GM21390 (cell line): ENCODE results near the gene MXRA7.
A peak's percentile ranks its signal among the peaks of the same experiment; 100 is the strongest.
"Not testable (repeated sequence)": the region's sequence is repeated elsewhere in the genome, so short reads cannot be mapped to it uniquely, and the experiment has no call there.

Experiments
- ATAC-seq: cut with Tn5 transposase; IDR thresholded peaks from one replicate; pipeline ENCODE4 v1.9.1; 2021; ENCODE audit not compliant: unreplicated experiment

Gene MXRA7, protein sequence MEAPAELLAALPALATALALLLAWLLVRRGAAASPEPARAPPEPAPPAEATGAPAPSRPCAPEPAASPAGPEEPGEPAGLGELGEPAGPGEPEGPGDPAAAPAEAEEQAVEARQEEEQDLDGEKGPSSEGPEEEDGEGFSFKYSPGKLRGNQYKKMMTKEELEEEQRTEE

DNA sequence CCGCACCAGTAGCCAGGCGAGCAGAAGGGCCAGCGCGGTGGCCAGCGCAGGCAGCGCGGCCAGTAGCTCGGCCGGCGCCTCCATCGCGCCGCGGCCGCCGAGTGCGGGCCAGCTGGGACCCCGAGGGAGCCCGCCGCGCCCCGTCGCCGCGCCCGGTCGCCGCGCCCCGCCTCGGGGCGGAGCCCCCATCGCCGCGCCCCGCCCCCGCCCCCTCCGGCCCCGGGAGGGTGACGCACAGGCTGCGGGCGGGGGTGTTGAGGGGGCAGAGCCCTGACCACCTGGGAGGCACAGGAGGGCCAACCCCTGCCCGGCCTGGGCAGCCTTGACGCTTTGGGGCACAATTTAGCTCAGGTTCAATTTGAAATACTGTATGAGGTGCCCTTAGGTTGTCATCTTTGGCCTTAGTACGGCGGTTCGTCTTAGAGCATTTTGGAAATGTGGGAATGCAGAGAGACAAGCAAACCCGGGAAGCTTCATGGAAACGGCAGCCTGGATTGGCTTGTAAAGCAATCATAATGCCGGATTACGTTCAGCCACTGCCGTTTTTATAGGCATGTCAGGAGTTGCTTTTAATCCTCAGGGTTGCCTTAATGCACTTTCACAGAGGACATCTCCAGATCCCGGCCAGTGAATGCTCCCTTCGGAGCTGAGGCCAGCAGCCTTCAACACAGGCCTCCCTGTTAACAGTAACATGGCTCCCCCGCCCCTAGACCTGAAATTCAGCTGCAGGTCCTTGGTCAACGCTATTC, at the start of gene MXRA7:
MXRA7 (minus strand) TSS at position 103 of the 749 bp plus-strand sequence; CDS start at position 84, 19 bp downstream.
- no peak for ATAC-seq

DNA sequence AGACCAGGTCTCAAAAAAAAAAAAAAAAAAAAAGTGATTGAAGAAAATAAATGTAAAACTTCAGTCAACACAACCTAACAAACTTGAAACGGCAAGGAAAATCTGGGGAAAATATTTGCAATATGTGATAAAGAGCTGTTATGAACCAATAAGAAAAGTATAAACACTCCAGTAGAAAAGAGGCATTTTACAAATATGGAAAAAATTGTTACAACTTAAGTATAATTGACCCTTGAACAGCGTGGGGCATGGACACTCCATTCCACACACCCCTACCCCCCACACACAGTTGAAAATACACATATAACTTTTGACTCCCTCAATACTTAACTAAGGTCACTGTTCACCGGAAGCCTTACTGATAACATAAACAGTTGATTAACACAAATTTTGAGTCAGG, 47.8 kb upstream of the MXRA7 start:
- ATAC-seq = no peak

DNA sequence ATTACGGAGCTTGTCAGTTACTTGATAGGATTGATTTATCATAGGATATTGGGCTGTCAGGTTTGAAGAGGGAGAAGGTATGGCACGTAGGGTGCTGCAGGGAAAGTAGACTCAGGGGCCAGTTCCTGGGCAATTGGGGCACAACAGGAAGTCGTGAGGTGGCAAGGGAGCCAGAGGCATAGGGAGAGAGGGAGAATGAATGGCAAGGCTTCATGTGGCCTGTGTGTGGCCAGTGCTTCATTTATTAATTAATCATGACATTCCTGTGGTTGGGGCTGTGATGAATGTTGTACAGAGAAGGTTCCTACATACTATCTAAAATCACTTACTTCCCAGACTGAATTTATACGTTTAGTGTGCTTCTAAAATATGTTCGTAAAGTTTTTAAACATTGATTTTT, 46.5 kb upstream of the MXRA7 start:
- no peak for ATAC-seq

DNA sequence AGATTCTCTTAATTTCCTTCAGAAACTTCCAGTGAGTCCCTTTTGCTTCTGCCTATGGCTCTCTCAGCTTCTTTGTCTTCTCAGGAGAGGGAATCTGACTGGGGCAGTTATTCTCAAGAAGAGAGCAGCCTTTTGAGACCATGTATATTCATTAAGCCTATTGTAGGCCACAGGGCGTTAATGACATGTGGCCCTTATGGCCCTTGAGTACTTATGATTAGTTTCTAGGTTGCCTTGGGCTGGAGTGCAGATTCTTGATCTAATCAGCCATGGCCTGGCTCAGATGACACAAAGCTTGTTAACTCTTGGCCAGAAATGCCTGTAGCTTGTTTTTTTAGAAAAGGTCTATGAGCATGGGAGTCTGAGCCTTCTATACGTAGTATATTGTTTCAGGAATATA, 44.5 kb upstream of the MXRA7 start:
- no peak for ATAC-seq

DNA sequence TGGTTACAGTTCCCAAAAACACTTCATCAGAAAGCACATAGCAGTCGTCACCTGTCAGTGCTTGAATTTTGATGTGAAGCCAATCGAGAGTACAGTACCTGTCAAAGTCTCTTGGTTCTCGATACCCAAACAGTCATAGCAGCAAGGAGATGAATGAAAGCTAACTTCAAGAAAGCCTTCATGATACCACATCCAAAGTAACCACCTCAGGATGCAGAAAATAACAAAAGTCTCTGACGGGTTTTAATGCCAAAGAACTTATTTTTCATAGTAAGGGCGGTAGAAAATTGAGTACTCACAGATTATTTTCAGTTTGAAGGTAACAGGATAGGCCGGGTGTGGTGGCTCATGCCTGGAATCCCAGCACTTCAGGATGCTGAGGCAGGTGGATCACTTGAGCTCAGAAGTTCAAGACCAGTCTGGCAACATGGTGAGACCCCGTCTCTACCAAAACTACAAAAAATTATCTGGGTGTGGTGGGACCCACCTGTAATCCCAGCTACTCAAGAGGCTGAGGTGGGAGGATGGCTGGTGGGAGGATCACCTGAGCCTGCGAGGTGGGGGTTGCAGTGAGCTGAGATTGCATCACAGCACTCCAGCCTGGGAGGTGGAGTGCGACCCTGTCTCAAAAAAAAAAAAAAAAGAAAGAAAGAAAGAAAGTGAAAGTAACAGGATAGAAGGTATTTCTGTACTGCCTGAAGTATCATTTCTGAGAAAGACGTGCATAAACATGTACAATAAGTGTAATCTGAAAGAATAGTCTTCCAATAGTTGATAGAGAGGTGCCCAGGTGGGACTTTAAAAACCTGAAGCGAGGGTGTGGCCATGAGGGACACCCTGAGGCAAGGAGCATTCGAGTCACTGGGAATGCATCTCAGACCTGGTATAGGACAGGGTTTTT, 42.5 kb upstream of the MXRA7 start:
- no peak for ATAC-seq

DNA sequence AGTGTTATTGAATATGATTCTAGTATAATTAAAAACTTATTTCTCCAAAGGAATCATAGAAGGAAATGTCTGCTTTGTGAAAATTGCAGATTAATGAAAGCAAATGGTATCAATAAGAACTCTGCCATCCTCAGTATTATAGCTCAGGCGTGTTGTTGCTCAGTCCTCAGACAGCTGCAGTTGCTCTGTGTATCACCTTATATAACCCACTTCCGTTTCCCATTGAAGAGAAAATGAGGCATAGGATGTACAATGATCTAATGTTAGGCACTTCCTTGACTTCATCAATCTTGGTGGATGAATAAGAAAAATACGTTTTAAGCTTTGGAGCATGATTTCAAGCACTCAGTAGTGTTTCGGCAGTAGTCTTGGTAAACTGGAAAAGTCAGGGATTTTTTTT, 41.2 kb upstream of the MXRA7 start:
- no peak for ATAC-seq

DNA sequence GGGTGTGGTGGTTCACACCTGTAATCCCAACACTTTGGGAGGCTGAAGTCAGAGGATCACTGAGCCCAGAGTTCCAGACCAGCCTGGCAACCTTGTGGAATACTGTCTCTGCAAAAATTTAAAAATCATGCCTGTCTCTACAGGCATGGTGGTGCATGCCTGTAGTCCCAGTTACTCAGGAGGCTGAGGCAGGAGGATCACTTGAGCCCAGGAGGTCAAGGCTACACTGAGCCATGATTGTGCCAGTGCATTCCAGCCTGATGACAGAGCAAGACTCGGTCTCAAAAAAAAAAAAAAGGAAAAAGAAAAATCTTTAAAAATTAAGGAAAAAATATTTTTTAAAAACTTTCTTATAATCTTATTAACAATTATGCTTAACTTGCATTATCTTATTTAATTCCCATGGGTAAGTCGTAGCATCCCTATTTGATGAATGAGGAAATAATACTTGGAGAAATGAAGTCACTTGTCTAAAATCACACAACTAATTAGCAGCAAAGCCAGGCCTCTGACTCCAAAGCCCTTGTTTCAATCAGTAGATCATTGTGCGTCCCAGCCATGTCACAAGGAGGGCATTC, 40.7 kb upstream of the MXRA7 start:
- no peak for ATAC-seq

DNA sequence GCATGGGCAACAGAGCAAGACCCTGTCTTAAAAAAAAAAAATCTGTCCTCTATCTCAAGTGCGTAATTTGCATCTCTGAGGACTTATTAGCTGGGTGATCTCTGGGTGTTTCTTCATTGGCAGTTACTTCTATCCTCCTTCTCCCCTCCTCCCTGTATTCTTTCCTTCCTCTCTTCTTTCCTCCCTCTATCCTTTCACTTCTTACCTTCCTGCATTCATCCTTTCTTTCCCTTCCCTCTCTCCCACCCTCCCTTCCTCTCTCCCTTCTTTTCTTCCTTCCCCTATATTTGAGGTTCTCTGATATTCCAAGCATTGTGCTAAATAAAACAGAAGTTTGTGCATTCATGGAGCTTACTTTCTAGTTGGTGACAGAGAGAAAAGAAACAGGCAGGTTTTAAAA, 37.9 kb upstream of the MXRA7 start:
- no peak for ATAC-seq

DNA sequence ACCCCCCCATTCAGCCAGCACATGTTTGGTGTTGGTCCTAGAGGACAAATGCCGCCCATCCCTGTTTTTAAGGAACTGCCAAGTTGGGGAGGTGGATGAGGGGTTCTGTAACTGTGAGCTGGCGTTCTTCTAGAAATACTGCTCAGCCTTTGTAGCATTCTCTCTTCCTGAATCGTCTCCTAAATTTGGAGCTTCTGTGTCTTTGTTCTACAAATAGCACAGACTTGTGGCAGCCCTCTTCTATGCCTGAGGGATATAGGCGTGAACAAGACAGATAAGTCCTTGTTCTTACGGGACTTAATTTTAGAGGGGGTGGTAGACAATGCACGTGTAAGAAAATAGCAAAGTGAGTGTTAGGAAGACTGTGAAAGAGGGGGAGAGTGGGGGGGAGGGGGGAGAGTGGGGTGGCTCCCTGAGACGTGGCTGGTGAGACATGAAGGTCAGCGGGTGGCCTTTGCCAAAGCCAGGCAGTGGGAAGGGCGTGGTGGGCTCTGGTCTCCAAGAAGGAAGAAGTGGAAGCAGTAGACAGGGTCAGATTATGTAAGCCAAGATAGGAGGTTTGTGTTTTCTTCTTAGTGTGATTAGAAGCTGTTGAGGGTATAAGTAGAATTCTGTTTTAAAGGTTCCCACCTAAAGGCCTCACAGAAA, 37.1 kb upstream of the MXRA7 start:
- ATAC-seq = no peak

DNA sequence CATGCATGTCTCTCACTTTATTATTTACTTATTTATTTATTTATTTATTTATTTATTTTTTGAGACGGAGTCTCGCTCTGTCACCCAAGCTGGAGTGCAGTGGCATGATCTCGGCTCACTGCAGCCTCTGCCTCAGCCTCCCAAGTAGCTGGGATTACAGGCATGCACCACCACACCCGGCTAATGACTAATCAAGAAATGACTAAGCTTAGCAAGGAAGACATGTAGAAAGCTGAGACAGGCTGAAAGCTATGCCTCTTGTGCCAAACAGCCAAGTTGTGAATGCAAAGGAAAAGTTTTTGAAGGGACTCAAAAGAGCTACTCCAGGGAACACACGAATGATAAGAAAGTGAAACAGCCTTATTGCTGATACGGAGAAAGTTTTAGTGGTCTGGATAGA, 35.0 kb upstream of the MXRA7 start:
- not testable (repeated sequence) for ATAC-seq

DNA sequence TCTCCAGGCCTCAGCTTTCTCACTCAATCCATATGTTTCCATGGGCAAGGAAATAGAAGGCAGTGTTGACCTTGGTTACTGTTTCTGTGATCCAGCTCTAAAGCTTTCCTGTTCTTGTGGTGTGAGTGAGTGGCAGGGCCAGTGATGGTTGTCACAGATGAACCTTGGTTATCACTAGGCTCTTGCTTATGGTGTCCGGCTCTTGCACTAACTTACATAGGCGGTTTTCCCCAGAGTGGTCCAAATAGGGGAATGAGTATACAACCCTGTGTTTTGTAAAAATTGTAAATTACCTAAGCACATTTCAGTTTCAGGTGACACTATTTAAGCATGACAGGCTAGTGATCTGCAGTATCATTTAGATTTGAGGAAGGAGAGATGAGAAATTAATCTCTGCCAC, 34.0 kb upstream of the MXRA7 start:
- ATAC-seq = no peak

DNA sequence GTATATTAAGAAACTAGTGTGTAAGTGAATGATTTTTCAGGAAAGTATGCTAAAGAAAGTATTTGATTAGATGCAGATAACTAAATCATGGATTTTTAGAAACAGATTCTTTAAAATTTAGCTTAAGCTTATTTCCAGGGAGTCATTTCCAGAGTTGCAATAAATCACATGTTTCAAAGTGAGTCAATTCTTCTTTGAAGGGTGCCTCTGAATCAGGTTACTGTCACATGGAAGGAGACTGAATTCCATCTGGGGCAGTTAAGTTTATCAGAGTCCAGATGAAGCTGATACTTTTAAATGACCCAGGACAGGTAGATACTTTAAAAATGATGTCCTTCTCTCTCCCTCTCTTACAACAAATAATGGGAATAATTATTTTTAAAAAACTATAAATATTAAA, 32.2 kb upstream of the MXRA7 start:
- ATAC-seq = no peak

DNA sequence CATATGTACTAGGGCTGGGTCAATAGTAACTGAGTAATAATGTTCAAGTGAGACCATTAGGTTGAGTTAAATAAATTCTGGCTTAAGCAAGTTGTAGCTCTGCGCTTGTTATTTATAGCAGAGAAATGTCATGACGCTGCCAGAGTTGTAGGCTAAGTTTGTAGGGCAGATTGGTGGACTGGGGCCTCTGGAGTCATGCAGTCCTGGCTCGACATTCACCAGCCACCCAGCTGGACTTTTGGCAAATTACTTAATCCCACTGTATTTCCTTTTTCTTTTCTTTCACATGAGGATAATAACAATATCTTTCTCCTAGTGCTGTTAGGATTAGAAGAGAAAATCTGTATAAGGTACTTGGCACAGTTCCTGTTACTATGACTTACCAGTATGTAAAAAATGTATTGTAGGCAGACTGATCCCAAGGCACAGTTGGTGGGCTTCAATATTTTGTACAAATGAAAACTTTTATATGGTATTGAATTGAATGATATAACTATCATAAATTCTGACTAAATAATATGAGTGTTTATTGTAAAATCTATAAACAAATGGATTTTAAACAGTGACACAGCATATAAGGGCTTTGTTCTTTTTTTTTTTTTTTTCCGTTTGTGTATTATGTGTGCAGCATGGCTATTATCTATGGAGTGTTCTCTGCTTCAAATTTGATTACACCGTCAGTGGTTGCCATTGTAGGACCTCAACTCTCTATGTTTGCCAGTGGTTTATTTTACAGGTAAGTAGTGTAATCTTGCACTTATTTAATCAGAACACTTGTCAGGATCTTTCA, 29.8 kb upstream of the MXRA7 start:
- ATAC-seq = no peak

DNA sequence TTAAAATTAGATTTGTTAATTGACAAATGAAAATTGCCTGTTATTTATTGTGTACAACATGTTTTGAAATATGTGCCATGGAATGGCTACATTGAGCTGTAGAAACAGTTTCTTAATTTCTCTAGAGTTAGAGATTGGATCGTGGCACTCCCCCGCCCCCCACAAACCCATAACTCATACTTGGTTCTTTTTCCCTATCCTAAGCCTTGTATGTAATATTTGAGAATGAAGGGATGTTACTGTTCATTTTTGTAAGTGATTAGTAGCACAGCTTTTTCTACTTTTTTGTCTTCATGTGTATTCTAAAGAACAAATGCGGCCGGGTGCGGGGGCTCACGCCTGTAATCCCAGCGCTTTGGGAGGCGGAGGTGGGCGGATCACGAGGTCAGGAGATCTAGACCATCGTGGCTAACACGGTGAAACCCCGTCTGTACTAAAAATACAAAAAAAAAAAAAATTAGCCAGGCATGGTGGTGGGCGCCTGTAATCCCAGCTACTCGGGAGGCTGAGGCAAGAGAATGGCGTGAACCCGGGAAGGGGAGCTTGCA, 28.9 kb upstream of the MXRA7 start:
- ATAC-seq = not testable (repeated sequence)

DNA sequence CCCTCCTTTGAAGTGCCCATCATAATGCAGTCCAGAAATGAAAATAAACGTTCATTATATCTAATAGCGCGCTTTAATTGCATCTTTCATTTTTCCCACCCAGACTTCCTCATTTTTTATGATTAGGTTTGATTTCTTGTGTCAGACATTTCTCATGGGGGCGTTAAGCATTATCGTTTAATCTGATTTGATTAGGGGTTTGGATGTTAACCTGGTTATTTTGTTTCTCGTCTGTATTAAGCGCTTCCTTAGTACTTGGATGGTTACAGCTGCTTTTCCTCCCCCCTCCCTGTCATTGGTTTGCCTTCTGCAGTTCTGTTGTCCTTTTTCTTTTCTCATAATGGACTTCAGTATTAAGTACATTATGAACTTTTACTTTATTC, 27.7 kb upstream of the MXRA7 start:
- ATAC-seq = no peak

DNA sequence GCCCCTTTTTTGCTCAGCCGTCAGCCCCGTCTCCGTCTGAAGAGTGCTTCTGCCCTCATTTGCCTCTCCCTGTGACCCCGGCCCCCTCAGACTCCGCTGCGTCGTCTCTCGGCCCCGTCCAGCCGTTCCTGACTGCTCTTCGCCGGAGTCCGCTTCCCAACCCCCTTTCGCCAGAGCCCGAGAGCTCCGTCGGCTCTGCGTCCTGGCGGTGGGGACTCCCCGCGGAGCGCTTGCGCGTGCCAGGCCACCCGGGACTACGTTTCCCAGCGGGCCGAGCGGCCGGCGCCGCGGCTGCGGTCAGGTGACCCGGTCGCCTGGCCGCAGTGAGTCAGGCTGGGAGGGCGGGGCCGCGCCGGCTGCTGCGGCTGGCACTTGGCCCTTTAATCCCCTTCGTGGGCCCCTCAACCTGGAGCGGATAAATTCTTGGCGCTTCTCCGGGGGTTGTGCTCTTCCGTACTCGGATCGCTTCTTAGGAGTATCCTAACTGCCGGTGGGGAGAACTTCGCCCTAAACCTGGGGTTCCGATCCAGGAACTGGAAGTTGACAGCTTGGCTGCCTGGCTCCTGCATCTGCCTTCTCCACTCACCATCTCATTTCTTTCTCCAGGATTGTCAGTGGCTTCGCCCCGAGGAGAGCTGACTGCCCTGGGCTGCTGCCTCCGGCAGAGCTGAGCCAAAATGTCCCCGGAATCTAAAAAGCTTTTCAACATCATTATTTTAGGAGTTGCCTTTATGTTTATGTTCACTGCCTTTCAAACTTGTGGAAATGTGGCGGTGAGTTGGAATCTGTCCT, 27.1 kb upstream of the MXRA7 start, which contains the start of gene MFSD11:
MFSD11 (plus strand) TSS at position 444 of the 792 bp plus-strand sequence; CDS start at position 678, 234 bp downstream.
- ATAC-seq = peak; percentile 51

DNA sequence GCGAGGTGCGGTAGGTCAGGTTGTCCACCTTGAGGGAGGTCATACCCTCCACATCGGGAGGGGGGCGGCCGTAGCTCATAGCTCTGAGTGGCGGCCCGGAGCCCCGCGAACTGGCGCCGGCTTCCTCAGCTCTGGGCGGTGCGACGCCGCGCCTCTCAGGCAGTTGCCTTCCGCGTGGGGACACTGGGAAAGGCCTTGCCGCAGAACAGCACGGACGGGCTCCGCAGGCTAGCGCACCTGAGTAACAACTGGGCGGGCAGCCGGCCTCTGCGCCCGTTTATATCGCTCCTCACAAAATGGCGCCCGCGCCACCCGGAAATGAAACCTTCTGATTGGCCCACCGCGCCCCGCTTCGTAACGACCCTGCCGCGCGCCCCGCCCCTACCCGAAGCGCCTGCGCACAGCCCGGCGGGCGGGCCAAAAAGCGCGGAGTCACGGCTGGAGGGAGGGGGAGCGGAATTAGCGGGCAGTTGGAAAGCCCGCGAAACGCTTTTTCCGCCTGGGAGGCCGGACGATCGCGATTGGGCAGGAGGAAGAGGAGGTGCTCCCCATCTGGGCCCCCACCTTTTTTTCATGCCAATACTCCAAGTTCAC, 26.4 kb upstream of the MXRA7 start, which contains the start of gene SRSF2:
SRSF2 (minus strand) TSS at position 250 of the 594 bp plus-strand sequence; CDS start at position 79, 171 bp downstream.
- ATAC-seq = peak; percentile 48

DNA sequence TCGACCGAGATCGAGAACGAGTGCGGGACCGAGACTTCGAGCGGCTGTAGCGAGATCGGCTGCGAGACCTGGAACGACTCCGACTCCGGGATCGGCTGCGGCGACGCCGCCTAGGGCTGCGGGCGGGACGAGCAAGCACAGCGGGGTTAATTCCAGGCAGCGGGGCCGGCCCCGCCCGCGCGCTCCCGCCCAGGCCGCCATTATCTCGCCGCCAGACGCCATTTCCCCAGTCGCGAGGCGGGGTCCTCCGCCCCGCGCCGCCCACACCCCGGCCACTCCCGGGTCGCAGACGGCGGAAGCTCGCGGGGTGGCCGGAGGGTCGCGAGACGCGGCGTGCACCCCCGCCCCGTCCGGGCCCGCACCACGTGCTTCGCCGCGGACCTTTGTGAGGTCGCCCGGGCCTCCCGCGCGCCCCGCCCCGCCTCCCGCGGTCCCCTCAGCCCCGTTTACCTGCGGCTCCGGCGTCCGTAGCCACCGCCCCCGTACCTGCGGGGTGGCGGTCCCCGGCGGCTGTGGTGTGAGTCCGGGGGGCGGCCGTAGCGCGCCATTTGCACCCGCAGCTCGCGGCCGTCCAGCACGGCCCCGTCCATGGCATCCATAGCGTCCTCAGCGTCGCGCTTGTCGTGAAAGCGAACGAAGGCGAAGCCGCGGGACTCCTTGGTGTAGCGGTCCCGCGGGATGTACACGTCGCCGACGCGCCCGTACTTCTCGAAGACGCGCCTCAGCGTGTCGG, 25.8 kb upstream of the MXRA7 start:
- ATAC-seq = peak; percentile 19
